PC-3 (cell line): ENCODE data around the gene RPL3.

Experiments
- EZH2 ChIP-seq: fragments of 300-600 bp; sonication (generic); IDR thresholded peaks from one replicate; pipeline ENCODE4 v1.6.1; 2017; ENCODE audit warnings: antibody characterized with exemption, mild to moderate bottlenecking, low read length; ENCODE audit not compliant: unreplicated experiment
- EZH2phosphoT487 ChIP-seq: fragments of 300-600 bp; sonication (generic); IDR thresholded peaks from 2 replicates; pipeline ENCODE4 v1.6.1; 2018; ENCODE audit warnings: mild to moderate bottlenecking, antibody characterized with exemption, low read length, borderline replicate concordance
- TF ChIP-seq, protein P1 (sequence below): fragments of 300-600 bp; sonication (generic); conservative IDR thresholded peaks from 2 replicates; pipeline ENCODE4 v1.5.1; 2017; ENCODE audit warnings: antibody characterized with exemption, low read depth, mild to moderate bottlenecking, low read length

DNA sequence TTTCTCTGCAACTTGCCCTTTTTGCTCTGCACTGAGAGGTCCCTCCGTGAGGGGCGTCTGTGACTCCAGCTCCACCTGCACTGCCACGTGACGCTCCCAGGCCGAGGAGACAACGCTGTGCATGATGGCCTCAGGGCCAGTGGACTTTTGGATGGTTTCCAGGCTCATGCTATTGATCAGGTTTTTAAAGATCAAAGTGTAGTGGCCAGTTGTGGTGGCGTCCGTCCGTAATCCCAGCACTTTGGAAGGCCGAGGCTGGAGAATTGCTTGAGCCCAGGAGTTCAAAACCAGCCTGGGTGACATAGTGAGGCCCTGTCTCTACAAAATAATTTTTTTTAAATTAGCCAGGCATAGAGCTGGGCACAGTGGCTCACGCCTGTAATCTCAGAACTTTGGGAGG is 16.1 kb downstream of the RPL3 start:
- TF ChIP-seq, protein P1, sequence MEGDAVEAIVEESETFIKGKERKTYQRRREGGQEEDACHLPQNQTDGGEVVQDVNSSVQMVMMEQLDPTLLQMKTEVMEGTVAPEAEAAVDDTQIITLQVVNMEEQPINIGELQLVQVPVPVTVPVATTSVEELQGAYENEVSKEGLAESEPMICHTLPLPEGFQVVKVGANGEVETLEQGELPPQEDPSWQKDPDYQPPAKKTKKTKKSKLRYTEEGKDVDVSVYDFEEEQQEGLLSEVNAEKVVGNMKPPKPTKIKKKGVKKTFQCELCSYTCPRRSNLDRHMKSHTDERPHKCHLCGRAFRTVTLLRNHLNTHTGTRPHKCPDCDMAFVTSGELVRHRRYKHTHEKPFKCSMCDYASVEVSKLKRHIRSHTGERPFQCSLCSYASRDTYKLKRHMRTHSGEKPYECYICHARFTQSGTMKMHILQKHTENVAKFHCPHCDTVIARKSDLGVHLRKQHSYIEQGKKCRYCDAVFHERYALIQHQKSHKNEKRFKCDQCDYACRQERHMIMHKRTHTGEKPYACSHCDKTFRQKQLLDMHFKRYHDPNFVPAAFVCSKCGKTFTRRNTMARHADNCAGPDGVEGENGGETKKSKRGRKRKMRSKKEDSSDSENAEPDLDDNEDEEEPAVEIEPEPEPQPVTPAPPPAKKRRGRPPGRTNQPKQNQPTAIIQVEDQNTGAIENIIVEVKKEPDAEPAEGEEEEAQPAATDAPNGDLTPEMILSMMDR, result no peak
- TF ChIP-seq EZH2 (no peak), EZH2phosphoT487 (no peak)
